H1 (cell line): ENCODE measurements around the gene SENP7. TPM values are rescaled to one million over a fixed set of nuclear protein-coding genes. Genes with fewer than 3 reads are reported as not detected.

ENCODE experiments used
- CTCF ChIA-PET: fragments of 300-600 bp; sonication (Branson Sonifier 250); formaldehyde crosslinking; loops from one replicate; lab custom pipeline; 2021; ENCODE audit not compliant: partially characterized antibody; lab: Charles Lee
- POLR2A ChIA-PET: fragments of 300-600 bp; sonication (Branson Sonifier 250); formaldehyde crosslinking; loops from one replicate; lab custom pipeline; 2021; ENCODE audit warnings: inconsistent platforms; ENCODE audit not compliant: partially characterized antibody; lab: Charles Lee
- DNase-seq, 2 experiments: peaks; one replicate each; pipeline versions ENCODE4 v3.0.0 to v3.0.0-alpha.2; 2010 to 2022; ENCODE audit warnings: low spot score in 2 of 2, low read depth in 1 of 2, mixed read lengths in 1 of 2
- FAIRE-seq: peaks from 2 replicates; lab custom pipeline; 2011; peaks lifted over from hg19 to GRCh38; lab: Jason Lieb, UNC
- H2AFZ ChIP-seq: 2 replicates; pipeline ENCODE4 v1.8.1; 2012; ENCODE audit warnings: low read length, inconsistent platforms
- H2AK5ac ChIP-seq: 2 replicates; pipeline ENCODE4 v1.6.1; 2013; ENCODE audit warnings: low read depth, low read length
- H2BK120ac ChIP-seq: replicated peaks from 2 replicates; pipeline ENCODE3; 2013; ENCODE audit warnings: low read depth, low read length, inconsistent platforms
- H2BK12ac ChIP-seq: 2 replicates; pipeline ENCODE4 v1.6.1; 2013; ENCODE audit warnings: low read depth, low read length
- H2BK15ac ChIP-seq: 2 replicates; pipeline ENCODE4 v1.6.1; 2013; ENCODE audit warnings: low read length
- H2BK20ac ChIP-seq: 2 replicates; pipeline ENCODE4 v1.6.1; 2013; ENCODE audit warnings: low read length
- H2BK5ac ChIP-seq: 2 replicates; pipeline ENCODE4 v1.6.1; 2013; ENCODE audit warnings: low read depth, low read length
- H3K14ac ChIP-seq: 2 replicates; pipeline ENCODE4 v1.6.1; 2013; ENCODE audit warnings: inconsistent platforms; ENCODE audit not compliant: insufficient read length
- H3K18ac ChIP-seq: 2 replicates; pipeline ENCODE4 v1.6.1; 2013; ENCODE audit warnings: low read length; ENCODE audit errors: extremely low read depth
- H3K23ac ChIP-seq: 2 replicates; pipeline ENCODE4 v1.6.1; 2013; ENCODE audit warnings: inconsistent platforms; ENCODE audit not compliant: insufficient read length
- H3K23me2 ChIP-seq: 2 replicates; pipeline ENCODE4 v1.6.1; 2013; ENCODE audit warnings: low read depth, low read length
- H3K27ac ChIP-seq: 2 replicates; pipeline ENCODE4 v1.6.1; 2011; ENCODE audit warnings: low read depth, low read length, inconsistent platforms
- H3K27me3 ChIP-seq, 4 experiments: replicated peaks in 1 of 4; 1 replicate in 1 of 4; 2 replicates in 3 of 4; pipeline versions ENCODE4 v1.6.1 to v1.8.1; 2011 to 2013; ENCODE audit warnings: low read length in 3 of 4, mild to moderate bottlenecking in 3 of 4, inconsistent platforms in 2 of 4, mixed read lengths in 2 of 4, moderate library complexity in 1 of 4; ENCODE audit not compliant: control insufficient read depth in 3 of 4, insufficient read depth in 3 of 4; ENCODE audit errors: extremely low read depth in 1 of 4
- H3K36me3 ChIP-seq, 4 experiments: 2 replicates each; pipeline versions ENCODE4 v1.6.1 to v1.8.1; 2011 to 2013; ENCODE audit warnings: mild to moderate bottlenecking in 4 of 4, low read length in 3 of 4, moderate library complexity in 2 of 4, control low read depth in 1 of 4, inconsistent platforms in 1 of 4; ENCODE audit not compliant: insufficient read depth in 4 of 4, control insufficient read depth in 2 of 4
- H3K4ac ChIP-seq: replicated peaks from 2 replicates; pipeline ENCODE3; 2013; ENCODE audit warnings: low read length, low read depth, mixed read lengths, inconsistent platforms; ENCODE audit not compliant: insufficient read length
- H3K4me1 ChIP-seq, 4 experiments: replicated peaks in 1 of 4; 1 replicate in 1 of 4; 2 replicates in 3 of 4; pipeline versions ENCODE4 v1.6.1 to v1.8.1; 2011 to 2013; ENCODE audit warnings: low read length in 3 of 4, inconsistent platforms in 2 of 4, mixed read lengths in 1 of 4; ENCODE audit not compliant: insufficient read depth in 4 of 4, control insufficient read depth in 3 of 4
- H3K4me2 ChIP-seq, 2 experiments: 2 replicates each; pipeline versions ENCODE4 v1.6.1 to v1.8.1; 2011 to 2013; ENCODE audit warnings: low read depth in 2 of 2, low read length in 2 of 2, control low read depth in 1 of 2, inconsistent platforms in 1 of 2, mild to moderate bottlenecking in 1 of 2; ENCODE audit not compliant: insufficient read depth in 1 of 2
- H3K4me3 ChIP-seq, 4 experiments: fragments of 200-600, 300-600 bp in 1 of 4; sonication (generic), shearing (Covaris generic), sonication (Bioruptor Twin) in 1 of 4; 2 replicates each; pipeline versions ENCODE4 v1.5.1 to v1.8.1; 2011 to 2016; ENCODE audit warnings: low read length in 4 of 4, low read depth in 3 of 4, control low read depth in 2 of 4, inconsistent platforms in 2 of 4, mild to moderate bottlenecking in 2 of 4, mixed read lengths in 1 of 4, moderate library complexity in 1 of 4; ENCODE audit not compliant: insufficient read depth in 2 of 4; ENCODE audit errors: extremely low read depth in 1 of 4
- H3K56ac ChIP-seq: replicated peaks from 2 replicates; pipeline ENCODE3; 2013; ENCODE audit warnings: low read depth, mild to moderate bottlenecking, mixed read lengths, low read length, inconsistent platforms; ENCODE audit not compliant: insufficient read length
- H3K79me1 ChIP-seq: 2 replicates; pipeline ENCODE4 v1.6.1; 2013; ENCODE audit warnings: low read depth, low read length, control low read depth
- H3K79me2 ChIP-seq, 2 experiments: 2 replicates each; pipeline versions ENCODE4 v1.6.1 to v1.8.1; 2012 to 2013; ENCODE audit warnings: low read length in 2 of 2, mild to moderate bottlenecking in 2 of 2, inconsistent platforms in 1 of 2; ENCODE audit not compliant: insufficient read depth in 2 of 2, control insufficient read depth in 1 of 2
- H3K9ac ChIP-seq, 4 experiments: replicated peaks in 1 of 4; 1 replicate in 1 of 4; 2 replicates in 3 of 4; pipeline versions ENCODE4 v1.6.1 to v1.8.1; 2011 to 2013; ENCODE audit warnings: low read depth in 3 of 4, low read length in 3 of 4, control low read depth in 2 of 4, mild to moderate bottlenecking in 2 of 4, moderate library complexity in 2 of 4, inconsistent platforms in 1 of 4; ENCODE audit errors: extremely low read depth in 1 of 4
- H3K9me3 ChIP-seq, 2 experiments: 2 replicates each; pipeline versions ENCODE4 v1.6.1 to v1.8.1; 2012 to 2013; ENCODE audit warnings: mild to moderate bottlenecking in 2 of 2, moderate library complexity in 2 of 2, control low read depth in 1 of 2, inconsistent platforms in 1 of 2, low read depth in 1 of 2, low read length in 1 of 2, mixed read lengths in 1 of 2; ENCODE audit not compliant: insufficient read depth in 2 of 2
- H4K20me1 ChIP-seq, 2 experiments: replicated peaks in 1 of 2; 2 replicates each; pipeline versions ENCODE3 to v1.8.1; 2011 to 2013; ENCODE audit warnings: inconsistent platforms in 2 of 2, low read length in 2 of 2, mild to moderate bottlenecking in 1 of 2; ENCODE audit not compliant: insufficient read depth in 2 of 2, control insufficient read depth in 1 of 2
- H4K5ac ChIP-seq: 2 replicates; pipeline ENCODE4 v1.6.1; 2013; ENCODE audit warnings: low read length, low read depth, mixed read lengths, inconsistent platforms; ENCODE audit not compliant: insufficient read length
- H4K8ac ChIP-seq: 2 replicates; pipeline ENCODE4 v1.8.0; 2013; ENCODE audit warnings: mild to moderate bottlenecking, moderate library complexity, low read length, inconsistent platforms; ENCODE audit not compliant: insufficient read depth; ENCODE audit errors: extremely low read depth
- H4K91ac ChIP-seq: replicated peaks from 2 replicates; pipeline ENCODE3; 2013; ENCODE audit warnings: low read length, mixed read lengths, inconsistent platforms; ENCODE audit not compliant: insufficient read length
- CHD2 ChIP-seq: IDR thresholded peaks from 2 replicates; pipeline ENCODE4 v1.6.1; 2012; ENCODE audit warnings: low read length, improper control_type of control experiment
- CREB1 ChIP-seq: IDR thresholded peaks from 2 replicates; pipeline ENCODE4 v1.6.1; 2012; ENCODE audit warnings: inconsistent platforms
- EZH2 ChIP-seq: fragments of 200-600 bp; sonication (generic); IDR thresholded peaks from 2 replicates; pipeline ENCODE4 v1.7.1; 2012; ENCODE audit warnings: low read depth, mild to moderate bottlenecking, moderate library complexity, low read length, inconsistent platforms; ENCODE audit not compliant: severe bottlenecking
- MAX ChIP-seq: IDR thresholded peaks from 2 replicates; pipeline ENCODE4 v1.6.1; 2012; ENCODE audit warnings: inconsistent platforms
- SP1 ChIP-seq: IDR thresholded peaks from 2 replicates; pipeline ENCODE4 v1.6.1; 2011; ENCODE audit warnings: low read depth, low read length
- SP2 ChIP-seq: IDR thresholded peaks from 2 replicates; pipeline ENCODE4 v1.6.1; 2012; ENCODE audit warnings: mild to moderate bottlenecking, low read length, inconsistent platforms
- ZNF274 ChIP-seq: IDR thresholded peaks from 2 replicates; pipeline ENCODE4 v1.7.0; 2012; ENCODE audit warnings: low read length, borderline replicate concordance; ENCODE audit errors: extremely low read depth
- WGBS, 2 experiments: shearing (Covaris generic) in 1 of 2; methylation state at CpG; one replicate each; pipeline versions ENCODE4 v1.1.6 to v1.1.7; 2013 to 2015; ENCODE audit warnings: low lambda C conversion rate in 2 of 2, mixed read lengths in 2 of 2, inconsistent platforms in 1 of 2, low coverage in 1 of 2, missing lambda C conversion rate in 1 of 2; ENCODE audit not compliant: insufficient replicate concordance in 2 of 2, insufficient coverage in 1 of 2, insufficient read length in 1 of 2; ENCODE audit errors: extremely low coverage in 1 of 2, missing lambda C conversion rate in 1 of 2; 5-methylcytosine and 5-hydroxymethylcytosine counted together
- polyA plus RNA-seq, 7 experiments: library from polyadenylated mRNA; depleted of rRNA in 3 of 7; stranded (reverse) in 5 of 7; unstranded in 2 of 7; fragments of >200 nt in 5 of 7; fragments of 200-250 nt in 2 of 7; gene quantifications; 1 replicate in 5 of 7; 2 replicates in 1 of 7; 4 replicates in 1 of 7; pipeline versions ENCODE4 v1.2.1 to v1.2.3, GENCODE V29; 2011 to 2013; ENCODE audit warnings: missing spikeins in 2 of 7, mixed read lengths in 2 of 7
- total RNA-seq: library from RNA; stranded (reverse); fragmentation: NEBNext Ultra II Directional; extraction: Animal tissue kit (Norgen Biotek cat#: 25700); gene quantifications from 2 replicates; pipeline ENCODE4 v1.2.1, GENCODE V29; 2021

The SENP7 gene
- total and polyA plus RNA-seq, 2 of the 8 experiments (the other 6 are each of a cell fraction or from before 2014, with no cell fraction given) = 2.8 to 7.8 TPM

GRCh38 chr3:101536266-101536665 lies 23.3 kb upstream of the SENP7 start:
- H3K4me1 ChIP-seq = peaks cover 0 to 12% (median 7%) of the 10 kb centered on the region in 4 experiments; a peak in 5 of 7 replicates
- H3K56ac ChIP-seq = no peak overlapping the region
- H2AFZ ChIP-seq = no peak overlapping the region
- no peak overlapping the region for H2BK20ac ChIP-seq
- POLR2A ChIA-PET = no interaction called here
- no peak overlapping the region for H2BK12ac ChIP-seq
- H4K8ac ChIP-seq = no peak overlapping the region
- H3K79me1 ChIP-seq = no peaks in the 10 kb centered on the region
- H2BK5ac ChIP-seq = no peak overlapping the region
- H2AK5ac ChIP-seq = no peak overlapping the region
- H3K4ac ChIP-seq = no peak overlapping the region
- H2BK120ac ChIP-seq = no peak overlapping the region
- H3K14ac ChIP-seq = no peak overlapping the region
- H4K91ac ChIP-seq = no peak overlapping the region
- no peak overlapping the region for H4K5ac ChIP-seq
- CTCF ChIA-PET = interaction anchor here (0.6 to 0.7 kb wide), 2 partner anchors 17 to 96 kb away, joined by 3 read pairs; no protein-coding TSS in a partner anchor
- no peaks in the 10 kb centered on the region for H4K20me1 ChIP-seq
- H3K4me2 ChIP-seq = no peak overlapping the region
- no peak overlapping the region for H2BK15ac ChIP-seq
- H3K18ac ChIP-seq = no peak overlapping the region
- DNase-seq (no peak), FAIRE-seq (no peak)
- no peaks in the 10 kb centered on the region for H3K27me3 ChIP-seq
- H3K23ac ChIP-seq = no peak overlapping the region
- no peak overlapping the region for H3K9ac ChIP-seq
- 84% methylated on average over 1 of the region's 1 CpG; no CpG with 5 or more reads in 1 of the 2 experiments for WGBS, 2 experiments
- H3K4me3 ChIP-seq = no peak overlapping the region
- no peaks in the 10 kb centered on the region for H3K79me2 ChIP-seq
- H3K9me3 ChIP-seq = peaks cover 5 to 9% of the 10 kb centered on the region in 2 experiments; a peak in 2 of 4 replicates
- H3K27ac ChIP-seq = no peak overlapping the region
- H3K36me3 ChIP-seq = no peaks in the 10 kb centered on the region
- no peaks in the 10 kb centered on the region for H3K23me2 ChIP-seq
- TF ChIP-seq MAX (no peak), SP2 (no peak), EZH2 (no peak), ZNF274 (no peak), CHD2 (no peak), CREB1 (no peak), SP1 (no peak)
